ENCODE results near the gene ICA1L.

GRCh38 chr2:202749477-202749876 lies 122.1 kb downstream of the ICA1L start:
- TF ChIP-seq CTCF (IDR thresholded peaks at IDR 0.05), result no peak
- no peak for TF ChIP-seq POLR2AphosphoS5 (IDR thresholded peaks at IDR 0.05)

Data from suprapubic skin (tissue), 3 donors.